ENCODE results near the gene MAPK8IP1. TPM values are rescaled to one million over a fixed set of nuclear protein-coding genes. Genes with fewer than 3 reads are reported as not detected.

The MAPK8IP1 gene
- polyA plus RNA-seq, 1 donor from 2014 or later = 58.8 TPM

GRCh38 chr11:45859661-45860140 lies 25.8 kb upstream of the MAPK8IP1 start:
- TF ChIP-seq EZH2 (IDR thresholded peaks at IDR 0.05; ENCODE audit: borderline replicate concordance, insufficient read depth, low read length, poor library complexity, severe bottlenecking) (no peak), TAF1 (IDR thresholded peaks at IDR 0.05; ENCODE audit: low read depth) (no peak), MXI1 (conservative IDR thresholded peaks at IDR 0.05; ENCODE audit: poor library complexity, severe bottlenecking) (peak; percentile 44), SMC3 (conservative IDR thresholded peaks at IDR 0.05; ENCODE audit: poor library complexity) (peak; percentile 35), EP300 (conservative IDR thresholded peaks at IDR 0.05; ENCODE audit: poor library complexity, severe bottlenecking) (peak; percentile 80), POLR2AphosphoS5 (IDR thresholded peaks at IDR 0.05) (no peak), RAD21 (conservative IDR thresholded peaks at IDR 0.05) (no peak), CTCF (IDR thresholded peaks at IDR 0.05; ENCODE audit: poor library complexity, severe bottlenecking) (no peak)
- Histone ChIP-seq H2AFZ (ENCODE audit: low read depth, low read length) (no peak overlapping the region), H3K9ac (ENCODE audit: low read length) (peak overlapping the region; percentile 47), H3F3A (ENCODE audit: insufficient read depth, low read length, poor library complexity, severe bottlenecking) (peaks cover 8% of the 10 kb centered on the region), H3K36me3 (ENCODE audit: insufficient read depth, low read length) (no peaks in the 10 kb centered on the region), H3K9me3 (ENCODE audit: low read length) (no peaks in the 10 kb centered on the region), H4K20me1 (ENCODE audit: insufficient read depth) (no peaks in the 10 kb centered on the region), H3K4me3 (ENCODE audit: low read length) (peak overlapping the region; percentile 42), H3K9me2 (ENCODE audit: insufficient read depth, low read length) (no peaks in the 10 kb centered on the region), H3K27me3 (ENCODE audit: insufficient read depth, low read depth, low read length) (no peaks in the 10 kb centered on the region), H3K79me2 (replicated peaks; ENCODE audit: insufficient read depth, low read length) (no peaks in the 10 kb centered on the region), H3K27ac (ENCODE audit: low read length) (peak overlapping the region; percentile 70), H3K4me2 (ENCODE audit: low read length) (no peak overlapping the region)

GRCh38 chr11:45860348-45860747 lies 25.1 kb upstream of the MAPK8IP1 start:
- Histone ChIP-seq H4K20me1 (ENCODE audit: insufficient read depth) (no peaks in the 10 kb centered on the region), H3K4me2 (ENCODE audit: low read length) (no peak overlapping the region), H3K4me3 (ENCODE audit: low read length) (no peak overlapping the region), H3K27me3 (ENCODE audit: insufficient read depth, low read depth, low read length) (no peaks in the 10 kb centered on the region), H3K9ac (ENCODE audit: low read length) (no peak overlapping the region), H3K36me3 (ENCODE audit: insufficient read depth, low read length) (no peaks in the 10 kb centered on the region), H3K79me2 (replicated peaks; ENCODE audit: insufficient read depth, low read length) (no peaks in the 10 kb centered on the region), H3K9me2 (ENCODE audit: insufficient read depth, low read length) (no peaks in the 10 kb centered on the region), H2AFZ (ENCODE audit: low read depth, low read length) (no peak overlapping the region), H3K9me3 (ENCODE audit: low read length) (no peaks in the 10 kb centered on the region), H3K27ac (ENCODE audit: low read length) (no peak overlapping the region), H3F3A (ENCODE audit: insufficient read depth, low read length, poor library complexity, severe bottlenecking) (peaks cover 8% of the 10 kb centered on the region)
- TF ChIP-seq SMC3 (conservative IDR thresholded peaks at IDR 0.05; ENCODE audit: poor library complexity) (no peak), EZH2 (IDR thresholded peaks at IDR 0.05; ENCODE audit: borderline replicate concordance, insufficient read depth, low read length, poor library complexity, severe bottlenecking) (no peak), EP300 (conservative IDR thresholded peaks at IDR 0.05; ENCODE audit: poor library complexity, severe bottlenecking) (no peak), MXI1 (conservative IDR thresholded peaks at IDR 0.05; ENCODE audit: poor library complexity, severe bottlenecking) (no peak), RAD21 (conservative IDR thresholded peaks at IDR 0.05) (no peak), CTCF (IDR thresholded peaks at IDR 0.05; ENCODE audit: poor library complexity, severe bottlenecking) (no peak), POLR2AphosphoS5 (IDR thresholded peaks at IDR 0.05) (no peak), TAF1 (IDR thresholded peaks at IDR 0.05; ENCODE audit: low read depth) (no peak), REST (IDR thresholded peaks at IDR 0.05; ENCODE audit: borderline replicate concordance) (no peak)
